Cerebellar cortex (tissue), 1 donor: ENCODE results near the gene IL4I1.

Source experiments
- DNase-seq: peaks from one replicate; pipeline ENCODE4 v3.0.0-alpha.2; 2015; ENCODE audit warnings: low spot score

The IL4I1 gene

DNA sequence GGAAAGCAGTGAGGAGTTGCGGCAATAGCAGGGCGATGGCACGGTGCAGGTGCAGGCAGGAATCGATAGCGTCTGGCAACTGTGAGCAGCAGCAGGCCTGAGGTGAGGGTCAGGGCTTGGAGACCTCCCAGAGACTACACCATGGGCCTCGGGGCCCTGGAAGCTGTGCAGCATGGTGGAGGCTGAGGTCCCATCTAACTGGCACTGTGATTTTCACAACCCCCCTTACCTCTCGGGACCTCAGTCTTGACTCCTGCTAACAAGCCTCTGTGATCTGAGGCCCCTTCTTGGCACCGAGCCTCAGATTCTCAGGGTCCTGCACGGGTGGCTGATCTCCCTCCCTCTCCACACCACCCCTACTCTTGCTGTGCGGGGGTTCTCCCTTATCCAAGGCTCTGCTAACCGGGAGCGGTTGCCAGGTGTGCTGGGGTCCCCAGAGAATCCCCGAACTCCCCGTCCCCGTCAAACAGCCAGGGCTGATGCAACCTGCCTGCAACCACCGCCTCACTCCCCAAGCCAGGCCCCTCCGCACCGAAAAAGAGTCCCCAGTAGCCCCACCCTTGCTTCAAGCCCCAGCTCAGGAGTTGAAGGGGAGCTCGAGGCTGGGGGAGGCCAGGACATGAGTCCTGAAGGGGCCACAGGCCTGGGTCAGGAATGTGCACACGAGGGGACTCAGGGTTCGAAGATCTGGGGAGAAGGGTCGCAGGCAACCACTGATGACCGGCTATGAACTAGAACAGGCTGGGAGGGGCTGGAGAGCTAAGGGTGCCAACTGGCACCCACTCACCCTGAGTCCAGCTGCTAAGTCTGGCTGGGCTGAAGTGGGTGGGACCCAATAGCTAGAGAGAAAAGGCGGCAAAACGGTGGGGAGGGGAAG lies 27.6 kb upstream of the IL4I1 start:
- DNase-seq: no peak

DNA sequence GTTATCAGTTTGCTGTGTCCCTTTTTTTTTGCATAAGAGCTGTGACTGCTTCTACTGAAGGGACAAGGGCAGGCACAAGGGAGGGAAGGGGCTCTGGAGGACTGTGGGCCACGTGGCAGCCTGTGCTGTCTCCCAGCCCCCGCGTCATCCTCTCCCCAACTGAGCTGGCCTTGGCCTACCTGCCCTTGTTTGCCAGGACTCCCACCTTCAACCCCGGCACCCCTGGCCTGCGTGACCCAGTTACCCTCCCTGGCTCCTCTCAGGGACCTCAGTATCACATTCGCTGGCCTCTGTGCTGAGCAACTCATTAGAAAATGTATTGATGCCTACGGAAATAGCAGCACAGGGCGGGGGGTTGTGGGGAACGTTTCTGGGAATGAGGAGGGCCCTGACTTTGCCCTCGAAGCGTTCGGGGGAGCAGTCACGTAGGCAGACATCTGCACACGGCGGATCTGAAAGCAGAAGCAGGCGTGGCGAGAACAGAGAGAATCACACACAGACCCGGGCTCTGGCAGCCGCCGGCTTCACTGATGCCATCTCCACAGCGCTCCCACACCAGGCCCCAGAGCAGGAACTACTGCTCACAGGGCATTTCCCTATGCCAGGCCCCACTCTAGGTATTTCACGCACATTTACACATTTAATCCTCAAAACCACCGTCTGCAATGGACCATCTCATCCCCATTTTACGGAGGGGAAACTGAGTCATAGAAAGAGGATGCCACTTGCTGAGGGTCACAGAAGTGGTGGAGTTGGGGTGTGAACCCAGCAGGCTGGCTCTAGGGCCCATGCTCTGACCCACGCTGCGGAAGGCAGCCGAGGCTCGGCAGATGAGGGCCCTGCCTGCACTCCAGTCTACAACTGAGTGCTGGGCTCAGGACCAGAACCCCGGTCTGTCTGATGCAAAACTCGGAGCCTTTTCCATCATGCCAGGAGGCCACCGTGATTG lies 26.6 kb upstream of the IL4I1 start:
- DNase-seq: no peak

DNA sequence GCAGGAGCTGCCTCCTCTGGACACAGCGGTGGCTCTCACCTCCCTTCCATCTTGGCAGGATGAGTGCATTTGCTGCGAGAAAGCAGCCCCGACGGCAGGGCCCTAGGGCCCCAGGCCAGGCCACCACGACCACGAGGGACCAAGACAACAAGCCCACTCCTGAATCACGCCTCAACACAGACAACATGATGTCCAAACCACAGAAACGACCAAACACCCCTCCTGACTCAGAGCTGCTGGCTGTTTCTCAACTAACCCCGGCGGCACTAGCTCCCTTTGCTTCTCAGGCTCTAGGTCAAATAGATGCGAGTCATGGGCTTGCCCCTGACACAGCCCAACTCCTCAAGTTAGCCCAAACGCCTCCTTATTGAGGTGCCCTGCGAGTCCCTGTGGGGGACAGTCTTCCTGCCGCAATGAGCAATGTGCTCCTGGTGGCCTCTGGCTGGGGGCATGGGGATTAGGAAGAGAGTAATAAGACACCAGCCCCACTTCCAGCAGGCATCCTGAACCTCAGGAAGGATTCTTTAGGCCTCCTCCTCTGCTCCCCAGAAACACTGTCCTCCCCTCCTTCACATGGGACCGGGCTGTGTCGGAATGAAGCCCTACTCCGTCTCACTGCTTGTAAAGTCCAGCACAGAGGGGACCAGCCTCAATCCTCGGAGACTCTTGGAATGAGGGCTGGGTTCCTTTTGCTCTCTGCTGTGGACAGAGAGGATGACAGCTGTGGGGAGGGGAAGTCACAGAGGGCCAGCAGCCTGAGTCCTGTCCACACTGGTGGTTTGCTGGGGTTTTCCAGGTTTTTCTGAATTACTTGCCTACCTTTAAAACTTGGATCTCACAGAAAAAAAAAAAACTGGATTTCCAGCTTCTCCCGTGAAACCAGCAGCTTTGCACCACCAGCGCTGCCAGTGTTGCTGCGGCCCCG lies 25.4 kb upstream of the IL4I1 start:
- DNase-seq: no peak

DNA sequence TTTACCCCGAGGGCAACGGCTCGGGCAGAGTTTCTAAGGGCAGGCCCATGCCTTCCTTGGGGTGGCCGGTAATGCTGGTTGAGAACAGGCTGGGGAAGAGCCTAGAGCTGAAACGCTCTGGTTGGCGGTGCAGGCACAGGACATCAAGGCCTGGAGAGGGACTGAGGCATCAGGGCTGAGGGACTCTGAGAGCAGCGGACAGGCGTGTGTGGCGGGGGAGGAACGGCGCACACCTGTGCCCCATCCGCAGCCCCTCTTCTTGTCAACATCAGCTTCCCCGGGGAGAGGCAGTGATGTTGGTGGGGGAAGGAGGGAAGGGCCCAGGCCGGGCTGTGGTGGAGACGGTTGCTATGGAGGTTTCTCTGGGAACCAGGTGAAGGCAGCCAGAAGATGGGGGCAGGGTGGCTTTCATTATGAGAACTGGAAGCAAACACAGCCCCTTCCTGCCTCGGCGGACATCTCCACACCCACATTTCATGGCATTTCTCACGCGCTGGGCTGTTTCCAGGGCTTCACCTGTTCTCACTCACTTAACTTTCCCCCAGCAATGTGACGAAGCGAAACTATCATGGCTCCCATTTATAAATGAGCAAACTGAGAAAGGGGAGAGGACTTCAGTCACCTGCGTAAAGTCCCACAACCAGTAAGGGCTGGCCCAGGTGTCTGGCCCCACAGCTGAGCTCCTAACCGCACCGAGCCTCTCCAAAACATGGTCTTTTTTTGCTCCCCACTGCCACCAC lies 24.1 kb upstream of the IL4I1 start:
- no peak for DNase-seq

DNA sequence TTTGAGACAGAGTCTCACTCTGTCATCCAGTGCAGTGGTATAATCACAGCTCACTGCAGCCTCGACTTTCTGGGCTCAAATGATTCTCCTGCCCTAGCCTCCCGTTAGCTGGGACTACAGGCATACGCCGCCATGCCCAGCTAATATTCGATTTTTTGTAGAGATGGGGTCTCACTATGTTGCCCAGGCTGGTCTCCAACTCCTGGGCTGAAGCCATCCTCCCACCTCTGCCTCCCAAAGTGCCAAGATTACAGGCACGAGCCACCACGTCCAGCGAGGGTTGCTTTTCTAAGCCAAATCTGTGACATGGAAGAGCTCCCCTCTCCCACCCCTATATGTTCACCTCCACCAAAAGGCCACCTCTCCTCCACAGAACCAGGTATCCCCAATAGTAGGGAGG lies 21.4 kb upstream of the IL4I1 start:
- DNase-seq: no peak

DNA sequence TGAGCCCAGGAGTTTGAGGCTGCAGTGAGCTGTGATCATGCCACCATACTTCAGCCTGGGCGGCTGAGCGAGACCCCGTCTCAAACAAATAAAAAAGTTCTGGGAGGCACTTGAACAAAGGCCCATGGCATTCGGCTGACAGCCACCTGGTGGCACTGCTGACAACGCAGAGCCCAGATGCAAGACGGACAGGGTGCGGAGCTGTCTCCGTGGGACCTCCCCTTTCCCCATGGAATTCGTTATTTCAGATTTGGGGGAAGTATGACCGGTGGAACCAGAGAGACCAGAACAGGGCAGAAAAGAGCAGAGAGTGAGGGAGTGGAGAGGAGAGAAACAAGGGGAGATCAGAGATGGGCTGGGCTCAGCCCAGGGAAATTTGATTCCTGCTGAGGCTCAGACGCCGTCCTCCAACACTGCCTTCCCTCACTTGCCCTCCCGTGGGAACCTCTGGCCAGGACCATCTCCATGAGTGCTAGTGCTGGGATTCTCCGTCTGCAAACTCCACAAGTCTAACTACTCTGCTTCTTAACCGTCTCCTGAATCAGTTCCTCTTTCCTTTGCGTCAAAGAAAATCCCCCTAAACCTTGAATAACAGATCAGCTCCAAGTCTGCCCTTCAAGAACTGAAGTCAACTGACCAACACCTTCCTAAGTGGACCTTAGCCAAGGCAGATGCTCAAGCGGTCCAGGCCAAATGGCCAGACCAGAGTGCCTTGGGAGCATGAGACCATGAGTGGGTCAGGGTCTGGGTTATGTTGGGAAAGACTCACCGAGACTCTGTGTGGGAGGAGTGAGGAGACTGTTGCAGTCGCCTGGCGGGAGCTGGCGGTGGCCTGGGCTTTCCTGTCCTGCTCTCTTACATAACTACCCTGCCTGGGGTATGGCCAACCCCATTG lies 20.4 kb upstream of the IL4I1 start:
- peak; percentile 29 for DNase-seq

DNA sequence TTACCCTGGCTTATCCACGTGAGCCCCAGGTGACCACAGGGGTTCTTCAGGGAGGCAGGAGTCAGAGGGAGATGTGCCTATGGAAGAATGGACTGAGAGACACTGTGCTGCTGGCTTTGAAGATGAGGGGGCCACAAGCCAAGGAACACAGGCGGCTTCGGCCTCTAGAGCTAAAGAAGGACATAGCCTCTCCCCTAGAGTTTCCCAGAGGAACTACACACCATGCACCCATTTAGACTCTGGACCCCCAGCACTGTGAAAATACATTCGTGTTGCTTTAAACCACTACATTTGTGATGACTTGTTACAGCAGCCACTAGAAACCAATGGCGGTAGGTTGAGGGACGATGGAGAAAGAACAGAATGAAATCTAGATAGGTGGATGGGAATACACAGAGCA lies 18.6 kb upstream of the IL4I1 start:
- DNase-seq: no peak

DNA sequence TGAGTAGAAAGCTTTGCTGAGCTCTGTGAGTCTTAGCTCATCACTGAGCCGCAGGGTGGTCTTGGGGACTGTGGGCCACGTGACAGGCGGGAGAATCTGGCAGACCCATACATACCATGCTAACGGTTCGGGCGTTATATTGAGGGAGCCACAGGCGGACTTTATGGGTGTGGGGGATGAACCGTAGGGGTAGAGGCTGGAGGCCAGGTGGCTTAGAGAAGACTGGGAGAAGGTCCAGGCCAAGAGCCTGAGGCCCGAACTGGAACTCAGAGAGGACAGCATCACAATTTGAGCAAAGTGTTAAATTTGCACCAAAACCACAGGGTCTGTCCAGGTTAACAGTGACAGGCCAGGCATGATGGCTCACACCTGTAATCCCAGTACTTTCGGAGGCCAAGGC lies 17.0 kb upstream of the IL4I1 start:
- no peak for DNase-seq

DNA sequence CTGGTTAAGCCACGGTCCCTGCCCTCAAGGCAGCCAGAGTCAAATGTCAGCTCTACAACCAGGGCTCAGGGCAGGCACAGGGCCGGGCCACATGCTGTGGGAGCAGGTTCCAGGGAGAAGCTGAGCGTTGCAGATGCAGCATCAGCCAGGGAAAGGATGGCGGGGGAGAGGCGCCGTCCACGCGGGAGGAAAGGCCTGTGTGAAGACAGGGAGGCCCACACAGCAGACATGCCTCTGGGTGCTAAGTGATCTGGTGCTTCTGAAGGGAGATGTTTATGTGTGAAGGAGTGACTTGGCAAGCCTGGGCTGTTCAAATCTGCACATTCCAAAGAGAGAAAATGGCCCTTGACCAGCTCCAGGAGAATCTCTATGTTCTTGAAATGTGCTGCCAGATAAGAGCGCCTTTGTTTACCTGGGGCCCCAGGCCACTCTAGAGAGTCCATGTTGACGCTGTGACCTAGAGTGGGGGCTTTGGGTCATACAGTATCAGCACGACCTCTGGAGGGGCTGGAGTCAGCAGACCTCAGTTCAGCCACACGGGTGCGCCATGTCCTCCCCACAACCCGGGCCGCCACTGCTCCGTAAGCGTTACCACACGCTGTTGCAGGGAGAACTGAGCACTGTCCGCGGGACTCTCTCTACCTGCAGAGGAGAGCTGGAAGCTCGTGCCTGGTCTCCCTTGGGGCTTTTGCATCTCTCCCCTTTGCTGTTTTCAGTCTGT lies 16.4 kb upstream of the IL4I1 start:
- DNase-seq: no peak

DNA sequence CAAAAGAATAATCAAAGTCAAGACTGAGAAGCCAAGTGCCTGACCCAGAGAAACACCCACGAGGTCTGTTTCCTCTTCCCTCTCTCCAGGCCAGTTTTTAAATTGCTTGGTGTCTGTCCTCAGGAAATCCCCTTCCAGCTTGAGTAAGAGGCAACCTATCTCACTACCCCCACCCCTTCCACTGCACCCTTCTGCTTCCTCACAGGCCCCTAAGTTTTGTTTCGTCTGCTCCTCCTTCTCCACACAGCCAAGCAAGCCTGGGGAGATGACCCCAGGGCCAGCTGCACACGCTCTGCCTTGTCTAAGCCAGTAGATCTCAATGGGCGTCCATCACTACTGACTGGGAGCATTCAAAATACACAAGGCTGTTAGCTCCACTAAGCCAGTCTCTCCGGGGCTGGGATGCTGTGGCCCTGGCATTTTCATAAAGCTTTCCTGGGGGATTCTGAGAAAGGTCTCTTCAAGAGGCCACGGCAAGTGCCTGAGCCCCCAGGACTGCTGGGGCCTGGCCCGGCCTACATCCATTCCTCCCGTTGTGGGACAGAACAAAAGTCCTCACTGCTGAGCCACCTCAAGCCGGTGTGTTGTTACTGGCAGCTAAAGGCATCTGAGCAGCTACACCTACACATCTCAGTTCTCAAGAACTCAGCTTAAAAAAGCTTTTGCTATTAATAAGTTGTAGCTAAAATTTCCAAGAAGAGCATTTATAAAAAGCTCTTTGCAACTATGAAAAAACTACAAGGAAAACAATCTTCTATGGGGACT lies 14.9 kb upstream of the IL4I1 start:
- no peak for DNase-seq

DNA sequence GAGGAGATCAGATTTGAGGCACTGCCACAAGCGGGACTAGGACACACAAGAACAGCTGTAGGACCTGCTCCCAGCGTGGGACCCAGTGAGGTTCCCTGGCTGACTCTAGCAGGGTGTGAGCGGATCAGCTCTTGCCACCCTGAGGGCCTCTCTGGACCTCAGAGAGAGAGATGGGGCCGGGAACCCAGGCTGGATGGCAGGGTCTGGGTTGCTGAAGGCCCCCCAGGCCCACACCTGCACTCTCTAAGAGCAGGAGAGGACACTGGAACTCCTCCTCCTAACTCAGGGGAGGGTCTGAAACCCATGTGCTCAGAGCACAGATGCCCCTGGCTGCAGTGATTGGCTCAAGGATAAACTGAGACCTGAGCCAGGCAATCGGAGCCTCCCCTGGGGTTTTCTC lies 13.5 kb upstream of the IL4I1 start:
- DNase-seq: no peak

DNA sequence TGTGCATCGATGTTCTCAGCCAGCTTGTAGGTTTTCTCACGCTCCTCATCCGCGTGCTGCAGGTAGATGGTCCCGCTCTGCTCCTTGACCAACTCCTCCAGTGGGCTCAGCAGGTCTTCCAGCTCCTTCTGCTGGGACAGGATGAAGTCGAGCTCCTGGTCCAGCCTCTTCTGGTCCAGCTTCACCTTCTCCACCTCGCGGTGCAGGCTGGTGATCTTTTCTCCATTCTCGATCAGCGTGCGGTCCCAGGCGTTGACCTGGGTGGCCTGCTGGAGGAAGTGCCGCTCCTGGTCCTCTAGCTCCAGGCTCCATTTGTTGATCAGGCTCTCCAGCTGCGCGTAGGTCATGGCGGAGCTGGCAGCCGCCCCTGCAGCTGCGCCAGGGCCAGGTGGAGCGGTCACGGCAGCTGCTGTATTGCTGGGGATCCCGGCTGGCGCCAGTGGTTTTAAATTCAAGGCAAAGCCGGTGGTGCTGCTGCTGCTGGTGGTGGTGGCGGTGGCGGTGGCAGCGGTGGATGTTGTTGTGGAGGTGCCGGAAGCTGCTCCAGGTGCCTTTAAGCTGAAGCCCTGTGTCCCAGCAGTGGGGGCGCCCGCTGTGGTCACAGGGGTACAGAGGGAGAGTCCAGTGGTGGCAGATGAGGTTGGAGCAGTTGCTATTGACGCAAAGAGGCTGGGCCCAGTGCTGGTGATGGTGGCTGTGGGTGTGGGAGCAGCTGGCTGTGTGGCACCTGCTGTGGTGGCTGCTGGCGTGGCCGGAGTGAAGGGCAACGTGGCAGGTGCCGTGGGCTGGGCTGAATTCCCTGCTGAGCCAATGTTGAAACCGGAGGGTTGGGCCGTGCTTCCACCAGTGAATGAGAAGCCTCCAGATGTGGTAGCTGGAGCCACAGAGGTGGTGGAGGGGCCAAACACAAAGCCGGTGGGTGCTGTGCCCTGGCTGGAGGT lies 12.1 kb upstream of the IL4I1 start:
- DNase-seq: no peak

DNA sequence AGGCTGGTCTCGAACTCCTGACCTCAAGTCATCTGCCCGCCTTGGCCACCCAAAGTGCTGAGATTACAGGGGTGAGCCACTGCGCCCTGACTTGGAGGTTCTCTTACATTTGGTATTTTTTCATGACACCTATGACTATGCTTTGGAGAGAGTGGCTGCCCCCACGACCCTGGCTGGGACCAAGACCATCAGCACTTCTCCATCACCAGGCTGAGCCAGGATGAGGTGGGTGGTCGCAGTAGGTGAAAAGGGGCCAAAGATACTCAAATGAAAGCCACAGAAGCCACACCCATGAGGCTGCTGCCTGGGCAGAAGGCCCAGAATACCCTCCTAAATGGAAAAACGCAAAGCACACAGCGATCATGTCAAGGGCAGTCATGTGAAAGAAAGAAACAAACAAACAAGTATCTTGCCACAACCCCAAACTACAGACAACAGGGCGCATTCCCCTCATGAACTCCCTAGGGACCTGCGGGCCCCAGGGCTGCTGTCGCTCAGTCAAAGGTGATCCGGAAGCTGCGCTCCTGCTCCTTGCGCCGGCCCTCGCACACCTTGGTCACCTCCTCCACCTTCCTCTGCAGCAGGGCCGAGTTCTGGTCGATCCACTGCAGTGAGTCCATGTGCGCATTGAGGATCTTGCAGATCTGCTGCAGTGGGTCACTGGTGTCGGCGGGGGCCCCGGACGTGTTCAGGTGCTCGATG lies 11.2 kb upstream of the IL4I1 start:
- DNase-seq: no peak

DNA sequence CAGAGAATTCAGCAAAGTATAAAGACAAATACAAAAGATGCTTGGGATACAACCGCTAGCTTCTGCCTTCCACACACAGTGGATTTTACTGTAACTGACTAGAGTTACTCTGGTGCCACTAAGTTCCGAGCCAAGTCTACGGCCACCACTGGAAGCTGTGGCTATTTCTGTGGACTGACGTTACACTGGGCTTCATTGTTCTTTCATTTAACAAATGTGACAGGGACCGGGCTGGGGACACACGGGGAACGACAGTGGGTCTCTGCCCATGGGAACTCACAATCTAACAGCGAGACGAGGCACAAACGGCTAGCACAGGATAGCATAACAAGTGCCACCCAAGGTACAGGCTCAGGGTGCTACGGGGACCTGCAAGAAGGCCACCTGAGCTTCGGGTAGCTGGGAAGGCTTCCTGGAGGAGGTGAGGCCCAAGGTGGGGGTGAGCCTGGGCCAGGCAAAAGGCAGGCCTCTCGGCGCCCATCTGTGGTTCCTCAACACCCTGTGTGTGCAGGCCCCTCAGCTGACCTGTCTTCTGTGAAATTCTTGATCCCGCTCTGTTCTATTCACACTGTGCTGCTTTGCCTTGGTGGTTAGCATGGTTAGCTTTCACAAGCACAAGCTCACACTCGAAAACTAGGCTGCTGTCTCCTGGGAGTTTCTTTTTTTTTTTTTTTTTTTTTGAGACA lies 10.3 kb upstream of the IL4I1 start:
- no peak for DNase-seq

DNA sequence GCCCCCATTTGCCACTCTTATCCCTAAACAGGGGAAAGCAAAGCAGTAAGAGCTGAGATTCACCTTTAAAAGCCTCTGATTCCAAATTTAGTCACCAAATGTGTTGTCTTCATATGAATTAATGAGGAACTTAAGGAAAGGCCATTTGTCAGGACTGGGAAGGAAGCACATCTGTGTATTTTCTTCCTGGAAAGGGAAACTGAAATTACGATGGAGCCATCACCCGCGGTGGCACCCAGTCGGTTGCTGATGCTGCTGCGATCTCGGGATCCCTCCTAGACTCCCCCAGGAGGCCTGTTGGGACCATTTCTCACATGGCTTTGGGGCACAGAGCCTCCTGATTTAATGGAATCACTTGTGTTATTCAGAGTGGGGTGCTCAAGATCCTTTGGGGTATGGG lies 7.4 kb upstream of the IL4I1 start:
- no peak for DNase-seq

DNA sequence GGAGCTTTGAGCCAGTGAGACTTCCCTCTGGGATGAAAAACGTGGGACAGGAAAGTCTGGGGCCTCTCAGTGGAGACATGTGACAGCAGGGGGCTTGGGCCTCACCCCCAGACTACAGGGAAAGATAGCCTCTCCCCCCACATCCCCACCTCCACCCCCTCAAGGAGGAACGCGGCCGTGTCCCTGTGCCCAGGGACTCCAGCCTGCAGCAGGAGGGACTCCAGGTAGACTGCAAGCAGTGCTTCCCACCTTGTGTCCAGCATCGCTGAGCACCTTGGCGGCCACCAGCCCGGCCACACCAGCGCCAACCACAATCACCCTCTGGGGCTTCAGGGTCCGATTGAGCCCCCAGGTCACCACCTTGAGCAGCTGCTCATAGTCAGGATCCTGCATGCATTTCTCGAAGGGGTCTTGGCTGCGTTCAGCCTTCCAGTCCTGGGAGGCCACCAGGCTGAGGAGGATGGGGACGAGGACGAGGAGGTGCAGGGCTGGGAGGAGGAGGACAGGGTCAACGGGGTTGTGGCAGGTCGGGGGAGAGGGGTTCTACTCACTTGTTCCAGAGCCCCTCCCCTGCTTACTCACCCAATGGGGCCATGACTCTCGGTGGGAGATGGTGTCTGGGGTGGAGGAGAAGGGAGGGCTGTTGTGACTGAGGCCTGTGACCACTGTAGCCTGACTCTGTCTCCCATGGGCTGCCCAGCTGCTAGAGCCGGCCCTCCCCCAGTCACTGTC lies 955 bp downstream of the IL4I1 start:
- no peak for DNase-seq
